SK-N-MC (cell line): ENCODE data around the gene CAMK1D.

Experiments used
- EZH2 ChIP-seq: fragments of 200-600 bp; sonication (generic); IDR thresholded peaks from one replicate; pipeline ENCODE4 v1.6.1; 2017; ENCODE audit warnings: antibody characterized with exemption
- FOXP2 ChIP-seq: optimal IDR thresholded peaks from 2 replicates; pipeline ENCODE3; 2011; ENCODE audit warnings: mild to moderate bottlenecking, moderate library complexity; ENCODE audit not compliant: insufficient read depth; ENCODE audit errors: extremely low read length, control extremely low read depth

DNA sequence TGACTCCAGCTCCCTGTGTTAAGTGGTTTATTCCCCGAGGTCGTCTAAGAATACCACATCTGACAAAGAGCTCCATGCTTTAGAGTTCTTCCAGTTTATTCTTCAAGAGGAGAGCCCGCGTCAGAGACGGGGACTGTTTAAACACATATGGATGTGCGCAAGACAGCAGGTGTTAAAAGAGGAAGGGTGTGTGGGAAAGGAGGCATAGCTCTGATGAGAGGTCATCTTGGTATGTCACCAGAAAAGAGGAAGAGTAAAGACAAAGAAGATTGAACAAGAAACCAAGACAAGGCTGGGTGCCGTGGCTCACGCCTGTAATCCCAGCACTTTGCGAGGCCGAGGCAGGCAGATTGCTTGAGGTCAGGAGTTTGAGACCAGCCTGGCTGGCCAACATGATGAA lies 393.4 kb downstream of the CAMK1D start:
- TF ChIP-seq EZH2: no peak
- no peak for TF ChIP-seq FOXP2
